K562 (cell line): ENCODE measurements around the gene OR10G3. TPM values are rescaled to one million over a fixed set of nuclear protein-coding genes. Genes with fewer than 3 reads are reported as not detected.

Experiments used
- ATAC-seq: fragments of 200-7000 bp; cut with Tn5 transposase; 3 replicates; pipeline ENCODE4 v1.9.1; 2020; ENCODE audit warnings: moderate library complexity
- BruUV-seq: library from RNA; stranded (reverse); fragments of 400-500 nt; replicated peaks from 2 replicates; lab custom pipeline; 2021; lab: Mats Ljungman, UMichigan
- CTCF ChIA-PET: fragments of 300-600 bp; formaldehyde crosslinking; extraction: SDS; loops from one replicate; lab custom pipeline; 2021; ENCODE audit warnings: low intra/inter-chr PET ratio; lab: Yijun Ruan, JAX
- POLR2A ChIA-PET: fragments of 300-600, 350-650 bp; sonication (Branson Sonifier 250); formaldehyde crosslinking; extraction: SDS; loops from one replicate; lab custom pipeline; 2021; ENCODE audit warnings: antibody characterized with exemption, inconsistent platforms; lab: Yijun Ruan, JAX
- DNase-seq, 4 experiments: peaks; one replicate each; pipeline versions ENCODE4 v3.0.0 to v3.0.0-alpha.2; 2011 to 2018; ENCODE audit warnings: low spot score in 3 of 4, mixed read lengths in 3 of 4; ENCODE audit errors: extremely low read depth in 1 of 4
- FAIRE-seq: peaks from 2 replicates; lab custom pipeline; 2011; peaks lifted over from hg19 to GRCh38; lab: Jason Lieb, UNC
- H2AFZ ChIP-seq: 2 replicates; pipeline ENCODE4 v1.6.0; 2011; ENCODE audit warnings: low read depth, low read length, control low read depth, inconsistent platforms
- H3K27ac ChIP-seq: fragments of 200-600 bp; 3 replicates; pipeline ENCODE4 v1.8.0; 2011; ENCODE audit warnings: low read depth, mild to moderate bottlenecking, control low read depth, inconsistent platforms, low read length, moderate library complexity, mixed read lengths; ENCODE audit errors: extremely low read depth
- H3K27me3 ChIP-seq, 2 experiments: fragments of 300-600 bp in 1 of 2; 2 replicates in 1 of 2; 3 replicates in 1 of 2; pipeline versions ENCODE4 v1.6.0 to v1.8.0; 2011; ENCODE audit warnings: inconsistent platforms in 2 of 2, low read length in 2 of 2, mild to moderate bottlenecking in 1 of 2, mixed read lengths in 1 of 2, moderate library complexity in 1 of 2; ENCODE audit not compliant: control insufficient read depth in 2 of 2, insufficient read depth in 2 of 2
- H3K36me3 ChIP-seq: fragments of 300-600 bp; 3 replicates; pipeline ENCODE4 v1.8.0; 2011; ENCODE audit warnings: mild to moderate bottlenecking, low read length, inconsistent platforms; ENCODE audit not compliant: control insufficient read depth, insufficient read depth
- H3K4me1 ChIP-seq, 2 experiments: fragments of 200-600 bp in 1 of 2; replicated peaks in 1 of 2; 2 replicates in 1 of 2; 3 replicates in 1 of 2; pipeline versions ENCODE4 v1.5.1 to v1.8.0; 2011; ENCODE audit warnings: inconsistent platforms in 2 of 2, low read length in 2 of 2, mild to moderate bottlenecking in 1 of 2, mixed read lengths in 1 of 2, moderate library complexity in 1 of 2; ENCODE audit not compliant: control insufficient read depth in 2 of 2, insufficient read depth in 2 of 2
- H3K4me2 ChIP-seq: 2 replicates; pipeline ENCODE4 v1.6.1; 2011; ENCODE audit warnings: low read length, control low read depth, inconsistent platforms, mixed read lengths; ENCODE audit not compliant: insufficient read depth
- H3K4me3 ChIP-seq: fragments of 200-600 bp; sonication (generic), shearing (Covaris generic); 2 replicates; pipeline ENCODE4 v1.5.1; 2016; ENCODE audit warnings: control low read depth, inconsistent platforms
- H3K79me2 ChIP-seq: fragments of 200-600 bp; 3 replicates; pipeline ENCODE4 v1.8.0; 2011; ENCODE audit warnings: low read length, inconsistent platforms; ENCODE audit not compliant: control insufficient read depth, insufficient read depth
- H3K9ac ChIP-seq, 2 experiments: 2 replicates each; pipeline versions ENCODE4 v1.6.0 to v1.6.1; 2011; ENCODE audit warnings: low read depth in 2 of 2, low read length in 2 of 2, control low read depth in 1 of 2, inconsistent platforms in 1 of 2, mild to moderate bottlenecking in 1 of 2, mixed read lengths in 1 of 2; ENCODE audit not compliant: insufficient read depth in 1 of 2
- H3K9me1 ChIP-seq: one replicate; pipeline ENCODE4 v1.6.0; 2011; ENCODE audit warnings: inconsistent platforms, mild to moderate bottlenecking, low read length, moderate library complexity; ENCODE audit not compliant: control insufficient read depth, insufficient read depth
- H3K9me3 ChIP-seq: replicated peaks from 2 replicates; pipeline ENCODE4 v1.5.1; 2011; ENCODE audit warnings: low read depth, low read length, inconsistent platforms; ENCODE audit not compliant: control insufficient read depth, insufficient read depth
- H4K20me1 ChIP-seq: replicated peaks from 2 replicates; pipeline ENCODE4 v1.6.1; 2011; ENCODE audit warnings: low read length, inconsistent platforms, mixed read lengths; ENCODE audit not compliant: control insufficient read depth, insufficient read depth
- DPF2 ChIP-seq: fragments of 450-650 bp; IDR thresholded peaks from 2 replicates; pipeline ENCODE4 v1.6.1; 2016
- NFRKB ChIP-seq: fragments of 450-650 bp; IDR thresholded peaks from 2 replicates; pipeline ENCODE4 v1.6.1; 2016; ENCODE audit warnings: low read depth
- NR2C1 ChIP-seq, 2 experiments: fragments of 450-650 bp; IDR thresholded peaks; 2 replicates each; pipeline ENCODE4 v1.6.1; 2017; ENCODE audit warnings: mild to moderate bottlenecking in 2 of 2, antibody characterized with exemption in 1 of 2, inconsistent platforms in 1 of 2, missing compliant biosample characterization in 1 of 2, missing genetic modification characterization in 1 of 2
- NR3C1 ChIP-seq: sonication (generic); formaldehyde crosslinking; IDR thresholded peaks from 2 replicates; pipeline ENCODE4 v1.8.1; 2022; ENCODE audit warnings: missing genetic modification reagents
- ZNF212 ChIP-seq: fragments of 450-650 bp; formaldehyde crosslinking; IDR thresholded peaks from 2 replicates; pipeline ENCODE4 v1.4.0; 2020; ENCODE audit warnings: mild to moderate bottlenecking
- WGBS: fragments of 100-300 bp; shearing (Covaris generic); methylation state at CpG from one replicate; pipeline ENCODE4 v1.1.6; 2016; ENCODE audit warnings: low coverage, mixed read lengths; ENCODE audit not compliant: insufficient coverage; ENCODE audit errors: missing lambda C conversion rate; 5-methylcytosine and 5-hydroxymethylcytosine counted together
- in situ Hi-C: fragments of 300-500 bp; cut with MboI; formaldehyde crosslinking; loops from 4 replicates; pipeline ENCODE4 v1.15.0; 2018; ENCODE audit warnings: inconsistent platforms, mixed read lengths
- intact Hi-C: fragments of 100-400 bp; cut with micrococcal nuclease; formaldehyde crosslinking; loops from 2 replicates; pipeline ENCODE4 v1.14.2; 2022
- polyA plus RNA-seq, 8 experiments: library from polyadenylated mRNA; depleted of rRNA in 4 of 8; stranded (reverse) in 5 of 8; unstranded in 3 of 8; fragments of >200 nt; fragmentation: Nextera tagmentation in 2 of 8; fragmentation: Illumina TruSeq in 1 of 8; extraction: Ambion mirVana in 2 of 8; extraction: Trizol in 1 of 8; gene quantifications; 2 replicates each; pipeline versions ENCODE4 v1.2.1 to v1.2.3, GENCODE V29; 2011 to 2014; ENCODE audit warnings: inconsistent platforms in 1 of 8, missing spikeins in 1 of 8
- total RNA-seq, 7 experiments: library from RNA; depleted of rRNA in 6 of 7; stranded (reverse); fragments of >200 nt in 6 of 7; fragmentation: Illumina TruSeq in 2 of 7; extraction: Trizol in 2 of 7; gene quantifications; 2 replicates each; pipeline versions ENCODE4 v1.2.1 to v1.2.3, GENCODE V29; 2011 to 2021; ENCODE audit warnings: low replicate concordance in 1 of 7
- TF ChIP-seq, protein P1 (sequence below): fragments of 450-650 bp; IDR thresholded peaks from 2 replicates; pipeline ENCODE4 v1.6.1; 2016; ENCODE audit warnings: missing biosample characterization, missing genetic modification characterization

The OR10G3 gene
- total and polyA plus RNA-seq, 9 of the 15 experiments (the other 6 are each of a cell fraction or from before 2014, with no cell fraction given), result not detected

DNA sequence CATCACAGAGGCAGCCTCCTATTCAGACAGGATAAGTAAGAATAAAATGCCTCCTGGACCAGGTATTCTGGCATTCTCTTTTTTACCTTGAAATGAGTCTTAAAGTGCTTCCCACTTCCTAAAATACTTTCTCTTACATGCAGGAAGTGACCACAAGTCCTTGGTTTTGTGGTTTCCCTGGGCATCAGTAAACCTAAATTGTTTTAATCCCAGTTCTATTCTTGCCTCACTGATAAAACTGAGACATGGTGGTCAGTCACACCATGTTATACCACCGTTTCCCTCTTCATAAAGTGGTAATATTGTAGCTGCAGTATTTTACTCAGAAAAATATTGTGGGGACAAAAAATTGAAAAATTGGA is 52.6 kb downstream of the OR10G3 start:
- in situ Hi-C loops, result no loop called here
- peak overlapping the region; percentile 76 for H3K4me2 ChIP-seq
- peak overlapping the region; percentile 80 for H3K27ac ChIP-seq
- H3K9me1 ChIP-seq, result no peaks in the 10 kb centered on the region
- TF ChIP-seq NFRKB, result 0 out of 2 replicates have a peak, but pooled peaks have one; percentile 8
- TF ChIP-seq, protein P1, sequence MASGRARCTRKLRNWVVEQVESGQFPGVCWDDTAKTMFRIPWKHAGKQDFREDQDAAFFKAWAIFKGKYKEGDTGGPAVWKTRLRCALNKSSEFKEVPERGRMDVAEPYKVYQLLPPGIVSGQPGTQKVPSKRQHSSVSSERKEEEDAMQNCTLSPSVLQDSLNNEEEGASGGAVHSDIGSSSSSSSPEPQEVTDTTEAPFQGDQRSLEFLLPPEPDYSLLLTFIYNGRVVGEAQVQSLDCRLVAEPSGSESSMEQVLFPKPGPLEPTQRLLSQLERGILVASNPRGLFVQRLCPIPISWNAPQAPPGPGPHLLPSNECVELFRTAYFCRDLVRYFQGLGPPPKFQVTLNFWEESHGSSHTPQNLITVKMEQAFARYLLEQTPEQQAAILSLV, result no peak
- no peaks in the 10 kb centered on the region for H3K27me3 ChIP-seq
- no TSS peak for BruUV-seq
- H3K4me3 ChIP-seq, result 0 out of 2 replicates have a peak overlapping the region, but pooled peaks have one; percentile 68
- ATAC-seq, result no peak
- H3K9me3 ChIP-seq, result no peaks in the 10 kb centered on the region
- peak overlapping the region; percentile 89 for H2AFZ ChIP-seq
- no peaks in the 10 kb centered on the region for H4K20me1 ChIP-seq
- peaks cover 34 to 38% of the 10 kb centered on the region in 2 experiments for H3K4me1 ChIP-seq
- FAIRE-seq, result no peak
- ChIA-PET CTCF (no interaction called here), POLR2A (interaction anchor here (0.6 to 3.5 kb wide), 4 partner anchors 9 to 59 kb away, joined by 3 to 39 read pairs (median 4); partner anchors contain the start of gene METTL3)
- H3K36me3 ChIP-seq, result peaks cover 25% of the 10 kb centered on the region; the same call in 2 of the 3 replicates
- 20% methylated on average over 1 of the region's 1 CpG for WGBS
- H3K79me2 ChIP-seq, result peaks cover 22% of the 10 kb centered on the region
- H3K9ac ChIP-seq, result peak overlapping the region in 1 of 2 experiments; percentile 65; a peak in 3 of 4 replicates
- no peak for DNase-seq
- intact Hi-C loops, result loop anchor here (2.0 kb wide), 1 partner anchor 16 kb away; the partner anchor contains the start of gene METTL3

GRCh38 chr14:21526672-21527317 is 53.1 kb downstream of the OR10G3 start:
- H3K9me1 ChIP-seq, result no peaks in the 10 kb centered on the region
- H3K36me3 ChIP-seq, result peaks cover 28% of the 10 kb centered on the region; the same call in 2 of the 3 replicates
- no peaks in the 10 kb centered on the region for H3K9me3 ChIP-seq
- H3K4me2 ChIP-seq, result peak overlapping the region; percentile 76
- peaks cover 22% of the 10 kb centered on the region for H3K79me2 ChIP-seq
- WGBS, result 4% methylated on average over 10 of the region's 13 CpGs
- ChIA-PET POLR2A (interaction anchor here (0.6 to 3.5 kb wide), 5 partner anchors 8 to 71 kb away, joined by 3 to 39 read pairs (median 3); partner anchors contain the start of genes CHD8 and METTL3), CTCF (no interaction called here)
- peak overlapping the region; percentile 65 to 91 for H3K9ac ChIP-seq
- H3K27ac ChIP-seq, result peak overlapping the region; percentile 80
- DNase-seq, result peak in 2 of 4 experiments; percentile 18 to 50
- H2AFZ ChIP-seq, result peak overlapping the region; percentile 89
- H3K4me3 ChIP-seq, result peak overlapping the region; percentile 68
- BruUV-seq, result no TSS peak
- peak; percentile 62 for FAIRE-seq
- peaks cover 34 to 38% of the 10 kb centered on the region in 2 experiments for H3K4me1 ChIP-seq
- no peaks in the 10 kb centered on the region for H3K27me3 ChIP-seq
- ATAC-seq, result peak; percentile 23
- in situ Hi-C loops (no loop called here), intact Hi-C loops (loop anchor here (2.0 kb wide), 1 partner anchor 16 kb away; the partner anchor contains the start of gene METTL3)
- H4K20me1 ChIP-seq, result no peaks in the 10 kb centered on the region
- TF ChIP-seq NR3C1 (CRISPR knock-in tag), result no peak
- no peak for TF ChIP-seq DPF2
- no peak for TF ChIP-seq NR2C1 (IDR thresholded peaks at IDR 0.05)
- no peak for TF ChIP-seq NR2C1 (tag; IDR thresholded peaks at IDR 0.05)
- no peak for TF ChIP-seq ZNF212 (CRISPR knock-in tag)
